Neural cell (in vitro differentiated cells): ENCODE data around the gene RIPPLY2.

Experiments used
- CTCF ChIP-seq: fragments of 450-650 bp; IDR thresholded peaks from 2 replicates; pipeline ENCODE4 v1.5.1; 2014; ENCODE audit warnings: antibody characterized with exemption, mild to moderate bottlenecking, moderate library complexity; ENCODE audit not compliant: poor library complexity, severe bottlenecking
- EP300 ChIP-seq: fragments of 450-650 bp; conservative IDR thresholded peaks from 2 replicates; pipeline ENCODE4 v1.6.1; 2014; ENCODE audit warnings: antibody characterized with exemption, mild to moderate bottlenecking, moderate library complexity; ENCODE audit not compliant: poor library complexity, severe bottlenecking
- EZH2 ChIP-seq: fragments of 200-600, 300-800 bp; shearing (Covaris generic), sonication (generic); IDR thresholded peaks from 2 replicates; pipeline ENCODE4 v1.6.1; 2014; ENCODE audit warnings: antibody characterized with exemption, low read length, borderline replicate concordance, mild to moderate bottlenecking; ENCODE audit not compliant: insufficient read depth, poor library complexity, severe bottlenecking
- MXI1 ChIP-seq: fragments of 450-650 bp; conservative IDR thresholded peaks from 2 replicates; pipeline ENCODE4 v1.6.1; 2014; ENCODE audit warnings: antibody characterized with exemption, mild to moderate bottlenecking; ENCODE audit not compliant: poor library complexity, severe bottlenecking
- POLR2AphosphoS5 ChIP-seq: IDR thresholded peaks from 2 replicates; pipeline ENCODE4 v1.6.1; 2012
- TAF1 ChIP-seq: IDR thresholded peaks from 2 replicates; pipeline ENCODE4 v1.6.1; 2012; ENCODE audit warnings: low read depth

- no peak for TF ChIP-seq EZH2
- TF ChIP-seq CTCF, result no peak
- TF ChIP-seq POLR2AphosphoS5, result no peak
- no peak for TF ChIP-seq EP300
- no peak for TF ChIP-seq MXI1
- TF ChIP-seq TAF1, result no peak
Measured at GRCh38 chr6:83890520-83890919, 37.4 kb downstream of the RIPPLY2 start.
